ENCODE results near the gene ECM1. TPM values are rescaled to one million over a fixed set of nuclear protein-coding genes. Genes with fewer than 3 reads are reported as not detected.

ECM1 gene
- total and polyA plus RNA-seq, 2 donors (not counting 1 experiment from before 2014, with no cell fraction given), result 1.9 to 2.3 TPM

GRCh38 chr1:150486966-150487762 is 20.7 kb upstream of the ECM1 start, which contains the start of gene TARS2:
Gene TARS2, plus strand, starts transcription at chr1:150487419. Its CDS starts 32 bp downstream, at chr1:150487451.
- peak; percentile 100 for ATAC-seq (ENCODE audit: low read depth)
- DNase-seq, result peak; percentile 97
- Mint-ChIP-seq H3K27ac (peak within 1 kb of the TSS; percentile 98), H3K4me3 (peak within 1 kb of the TSS; percentile 93), H3K27me3 (no peaks in the 10 kb centered on the region), H3K4me1 (peaks cover 16% of the 10 kb centered on the region), H3K9me3 (ENCODE audit: insufficient read depth) (no peaks in the 10 kb centered on the region)
- Histone ChIP-seq H4K20me1 (ENCODE audit: control insufficient read depth, insufficient read depth, low read length, poor library complexity, severe bottlenecking) (no peaks in the 10 kb centered on the region), H3K36me3 (replicated peaks in 1 of 2; ENCODE audit: control extremely low read depth in 1 of 2, control insufficient read depth in 1 of 2, extremely low read depth in 1 of 2, insufficient read depth in 2 of 2, low read length in 1 of 2) (peaks cover 4 to 23% of the 10 kb centered on the region in 2 experiments), H3K4me2 (replicated peaks; ENCODE audit: low read depth, low read length, poor library complexity, severe bottlenecking) (peak within 1 kb of the TSS; percentile 93), H3K79me2 (ENCODE audit: control insufficient read depth, insufficient read depth, low read length) (peaks cover 14% of the 10 kb centered on the region), H3K27ac (ENCODE audit: low read length in 2 of 2) (peak within 1 kb of the TSS; percentile 75 to 78), H2AFZ (ENCODE audit: insufficient read depth, low read depth, low read length, poor library complexity, severe bottlenecking) (peak within 1 kb of the TSS; percentile 93), H3K9ac (ENCODE audit: low read length) (peak within 1 kb of the TSS; percentile 97), H3K9me3 (ENCODE audit: control extremely low read depth in 1 of 3, control insufficient read depth in 2 of 3, insufficient read depth in 1 of 3, low read length in 2 of 3) (no peaks in the 10 kb centered on the region), H3K4me3 (ENCODE audit: control extremely low read depth in 1 of 5, extremely low read depth in 1 of 5, insufficient read depth in 1 of 5, low read depth in 2 of 5, low read length in 4 of 5) (peak within 1 kb of the TSS; percentile 69 to 95 (median 84)), H3K4me1 (ENCODE audit: control insufficient read depth in 2 of 2, insufficient read depth in 2 of 2, low read length in 2 of 2) (peaks cover 7 to 10% of the 10 kb centered on the region in 2 donors), H3K27me3 (replicated peaks in 1 of 4; ENCODE audit: control extremely low read depth in 1 of 4, control insufficient read depth in 3 of 4, insufficient read depth in 4 of 4, low read length in 3 of 4) (no peaks in the 10 kb centered on the region)
- TF ChIP-seq EZH2 (IDR thresholded peaks at IDR 0.05; ENCODE audit: borderline replicate concordance, insufficient read depth, low read depth, low read length, poor library complexity, severe bottlenecking) (no peak), CTCF (IDR thresholded peaks at IDR 0.05) (no peak)
- intact Hi-C loops (cut with micrococcal nuclease), result loop anchor here (1.0 to 10.0 kb wide), 7 partner anchors 28 to 678 kb away; partner anchors contain the start of genes ENSA, FALEC, LYSMD1 and MRPS21
- 0% methylated on average over 25 of the region's 30 CpGs for WGBS (ENCODE audit: insufficient coverage)
- ChIA-PET POLR2A (interaction anchor here (0.6 to 3.0 kb wide), 5 partner anchors 11 to 284 kb away, joined by 3 to 24 read pairs (median 5); partner anchors contain the start of genes FALEC and MCL1), CTCF (interaction anchor here (1.1 to 1.5 kb wide), 2 partner anchors 22 to 24 kb away, joined by 3 to 4 read pairs; no protein-coding TSS in a partner anchor)
